GM12878 (cell line): ENCODE measurements around the gene MAN2A2. TPM values are rescaled to one million over a fixed set of nuclear protein-coding genes. Genes with fewer than 3 reads are reported as not detected.

Source experiments
- ATAC-seq: fragments of 200-7000 bp; cut with Tn5 transposase; 3 replicates; pipeline ENCODE4 v1.9.1; 2020; ENCODE audit warnings: mild to moderate bottlenecking, moderate library complexity
- BruUV-seq: library from RNA; stranded (reverse); fragments of 400-500 nt; replicated peaks from 2 replicates; lab custom pipeline; 2021; lab: Mats Ljungman, UMichigan
- CTCF ChIA-PET: fragments of 300-600 bp; sonication (Branson Sonifier 250); formaldehyde crosslinking; extraction: SDS; loops from one replicate; lab custom pipeline; 2021; ENCODE audit warnings: inconsistent platforms; lab: Yijun Ruan, JAX
- POLR2A ChIA-PET: fragments of 350-600 bp; formaldehyde crosslinking; extraction: SDS; loops from one replicate; lab custom pipeline; 2021; ENCODE audit warnings: inconsistent platforms; lab: Charles Lee
- RAD21 ChIA-PET: fragments of 300-600 bp; sonication (Branson Sonifier 250); formaldehyde crosslinking; loops from one replicate; lab custom pipeline; 2023; ENCODE audit warnings: antibody characterized with exemption; ENCODE audit not compliant: unreplicated experiment; lab: Charles Lee
- SMC1A ChIA-PET: fragments of 300-600 bp; sonication (Branson Sonifier 250); formaldehyde crosslinking; loops from one replicate; lab custom pipeline; 2023; ENCODE audit not compliant: unreplicated experiment, uncharacterized antibody; lab: Charles Lee
- DNase-seq: peaks from one replicate; pipeline ENCODE4 v3.0.0-alpha.2; 2011; ENCODE audit warnings: low read depth, low spot score
- FAIRE-seq: peaks from 3 replicates; lab custom pipeline; 2011; peaks lifted over from hg19 to GRCh38; lab: Jason Lieb, UNC
- H2AFZ ChIP-seq: 2 replicates; pipeline ENCODE4 v1.6.0; 2011; ENCODE audit warnings: low read depth, low read length, control low read depth; ENCODE audit not compliant: control insufficient read depth
- H3K27ac ChIP-seq: 2 replicates; pipeline ENCODE4 v1.5.1; 2011; ENCODE audit warnings: control low read depth; ENCODE audit not compliant: control insufficient read depth, insufficient read depth
- H3K27me3 ChIP-seq, 2 experiments: replicated peaks in 1 of 2; 2 replicates each; pipeline versions ENCODE4 v1.6.0 to v1.6.1; 2011; ENCODE audit warnings: low read length in 1 of 2; ENCODE audit not compliant: control insufficient read depth in 2 of 2, insufficient read depth in 2 of 2
- H3K36me3 ChIP-seq, 2 experiments: 2 replicates each; pipeline ENCODE4 v1.5.1; 2011; ENCODE audit warnings: low read length in 1 of 2; ENCODE audit not compliant: control insufficient read depth in 2 of 2, insufficient read depth in 2 of 2
- H3K4me1 ChIP-seq: 2 replicates; pipeline ENCODE4 v1.6.1; 2011; ENCODE audit warnings: mild to moderate bottlenecking, low read length, moderate library complexity, mixed read lengths; ENCODE audit not compliant: control insufficient read depth, insufficient read depth
- H3K4me2 ChIP-seq: 2 replicates; pipeline ENCODE4 v1.6.0; 2011; ENCODE audit warnings: control low read depth; ENCODE audit not compliant: control insufficient read depth, insufficient read depth
- H3K4me3 ChIP-seq: fragments of 200-600 bp; sonication (generic); 2 replicates; pipeline ENCODE4 v1.5.1; 2016
- H3K79me2 ChIP-seq: 2 replicates; pipeline ENCODE4 v1.6.0; 2011; ENCODE audit warnings: low read length; ENCODE audit not compliant: control insufficient read depth, insufficient read depth
- H3K9ac ChIP-seq: 2 replicates; pipeline ENCODE4 v1.8.0; 2011; ENCODE audit warnings: low read length, control low read depth, mixed read lengths; ENCODE audit not compliant: control insufficient read depth, insufficient read depth
- H3K9me3 ChIP-seq: replicated peaks from 3 replicates; pipeline ENCODE4 v1.5.1; 2011; ENCODE audit warnings: mild to moderate bottlenecking, low read length; ENCODE audit not compliant: control insufficient read depth, insufficient read depth
- H4K20me1 ChIP-seq: 2 replicates; pipeline ENCODE4 v1.6.0; 2011; ENCODE audit not compliant: control insufficient read depth, insufficient read depth
- BMI1 ChIP-seq: fragments of 450-650 bp; IDR thresholded peaks from 2 replicates; pipeline ENCODE4 v1.6.1; 2016; ENCODE audit warnings: mild to moderate bottlenecking, moderate library complexity, borderline replicate concordance
- EGR1 ChIP-seq, 2 experiments: IDR thresholded peaks; 1 replicate in 1 of 2; 2 replicates in 1 of 2; pipeline ENCODE4 v1.6.1; 2011 to 2012; ENCODE audit warnings: low read depth in 2 of 2, low read length in 2 of 2, borderline replicate concordance in 1 of 2, mild to moderate bottlenecking in 1 of 2, moderate library complexity in 1 of 2
- ETV6 ChIP-seq, 2 experiments: fragments of 450-650 bp in 1 of 2; IDR thresholded peaks in 1 of 2; conservative IDR thresholded peaks in 1 of 2; 2 replicates each; pipeline ENCODE4 v1.6.1; 2014; ENCODE audit warnings: antibody characterized with exemption in 1 of 2, borderline replicate concordance in 1 of 2, low read depth in 1 of 2, mild to moderate bottlenecking in 1 of 2, moderate library complexity in 1 of 2
- IRF4 ChIP-seq: IDR thresholded peaks from 2 replicates; pipeline ENCODE4 v1.6.1; 2011; ENCODE audit warnings: low read depth, low read length
- JUNB ChIP-seq: IDR thresholded peaks from 2 replicates; pipeline ENCODE4 v1.6.1; 2016; ENCODE audit warnings: antibody characterized with exemption, mild to moderate bottlenecking
- MTA2 ChIP-seq: fragments of 450-650 bp; IDR thresholded peaks from 2 replicates; pipeline ENCODE4 v1.6.1; 2016; ENCODE audit warnings: low read depth, mild to moderate bottlenecking, moderate library complexity
- NR2F1 ChIP-seq: fragments of 450-650 bp; conservative IDR thresholded peaks from 2 replicates; pipeline ENCODE4 v1.6.1; 2017; ENCODE audit warnings: mild to moderate bottlenecking
- RAD21 ChIP-seq: IDR thresholded peaks from 2 replicates; pipeline ENCODE4 v1.6.1; 2011; ENCODE audit warnings: mild to moderate bottlenecking, low read depth, low read length, moderate library complexity; ENCODE audit not compliant: insufficient read depth
- SMAD5 ChIP-seq: IDR thresholded peaks from 2 replicates; pipeline ENCODE4 v1.6.1; 2016; ENCODE audit warnings: antibody characterized with exemption, low read depth
- ZBED1 ChIP-seq: IDR thresholded peaks from 2 replicates; pipeline ENCODE4 v1.6.1; 2016; ENCODE audit warnings: borderline replicate concordance
- ZNF384 ChIP-seq: IDR thresholded peaks from 2 replicates; pipeline ENCODE4 v1.6.1; 2012; ENCODE audit warnings: low read depth, mild to moderate bottlenecking, low read length, improper control_type of control experiment, borderline replicate concordance
- WGBS: methylation state at CpG from one replicate; pipeline ENCODE4 v1.1.6; 2016; ENCODE audit warnings: low lambda C conversion rate; ENCODE audit not compliant: insufficient replicate concordance, insufficient coverage; ENCODE audit errors: missing lambda C conversion rate; 5-methylcytosine and 5-hydroxymethylcytosine counted together
- in situ Hi-C: fragments of 300-500 bp; cut with MboI; formaldehyde crosslinking; loops from 9 replicates; pipeline ENCODE4 v1.14.3; 2018; ENCODE audit warnings: mixed read lengths
- intact Hi-C: fragments of 100-400 bp; cut with micrococcal nuclease; formaldehyde crosslinking; loops from one replicate; pipeline ENCODE4 v1.14.2; 2022; ENCODE audit not compliant: unreplicated experiment
- polyA plus RNA-seq, 11 experiments: library from polyadenylated mRNA; depleted of rRNA in 4 of 11; unstranded in 6 of 11; stranded (reverse) in 5 of 11; fragments of >200 nt; fragmentation: Nextera tagmentation in 4 of 11; fragmentation: Illumina TruSeq in 1 of 11; extraction: Ambion mirVana in 4 of 11; extraction: Trizol in 1 of 11; gene quantifications; 1 replicate in 1 of 11; 2 replicates in 10 of 11; pipeline versions ENCODE4 v1.2.1 to v1.2.3, GENCODE V29; 2011 to 2016; ENCODE audit warnings: inconsistent platforms in 2 of 11, missing spikeins in 2 of 11, low read depth in 1 of 11
- total RNA-seq, 4 experiments: library from RNA; depleted of rRNA in 3 of 4; stranded (reverse); fragments of >200 nt in 3 of 4; fragmentation: Illumina TruSeq in 1 of 4; extraction: Trizol in 1 of 4; gene quantifications; 2 replicates each; pipeline versions ENCODE4 v1.2.1 to v1.2.3, GENCODE V29; 2013 to 2021
- TF ChIP-seq, protein P1 (sequence below): fragments of 450-650 bp; formaldehyde crosslinking; IDR thresholded peaks from 2 replicates; pipeline ENCODE4 v1.4.0; 2020; ENCODE audit warnings: mild to moderate bottlenecking, moderate library complexity
- TF ChIP-seq, protein P2 (sequence below): fragments of 450-650 bp; IDR thresholded peaks from 2 replicates; pipeline ENCODE4 v1.6.1; 2016; ENCODE audit warnings: mild to moderate bottlenecking
- TF ChIP-seq, protein P3 (sequence below): fragments of 450-650 bp; IDR thresholded peaks from 2 replicates; pipeline ENCODE4 v1.6.1; 2014; ENCODE audit warnings: mild to moderate bottlenecking
- TF ChIP-seq, protein P4 (sequence below): IDR thresholded peaks from 2 replicates; pipeline ENCODE4 v1.6.1; 2011; ENCODE audit warnings: borderline replicate concordance, low read depth, mild to moderate bottlenecking, moderate library complexity, mixed read lengths, low read length; ENCODE audit not compliant: insufficient read depth; ENCODE audit errors: extremely low read length

MAN2A2 gene
- total and polyA plus RNA-seq, 10 of the 15 experiments (the other 5 are each of a cell fraction or from before 2014, with no cell fraction given), result 4.2 to 79.4 (median 23.2) TPM

DNA sequence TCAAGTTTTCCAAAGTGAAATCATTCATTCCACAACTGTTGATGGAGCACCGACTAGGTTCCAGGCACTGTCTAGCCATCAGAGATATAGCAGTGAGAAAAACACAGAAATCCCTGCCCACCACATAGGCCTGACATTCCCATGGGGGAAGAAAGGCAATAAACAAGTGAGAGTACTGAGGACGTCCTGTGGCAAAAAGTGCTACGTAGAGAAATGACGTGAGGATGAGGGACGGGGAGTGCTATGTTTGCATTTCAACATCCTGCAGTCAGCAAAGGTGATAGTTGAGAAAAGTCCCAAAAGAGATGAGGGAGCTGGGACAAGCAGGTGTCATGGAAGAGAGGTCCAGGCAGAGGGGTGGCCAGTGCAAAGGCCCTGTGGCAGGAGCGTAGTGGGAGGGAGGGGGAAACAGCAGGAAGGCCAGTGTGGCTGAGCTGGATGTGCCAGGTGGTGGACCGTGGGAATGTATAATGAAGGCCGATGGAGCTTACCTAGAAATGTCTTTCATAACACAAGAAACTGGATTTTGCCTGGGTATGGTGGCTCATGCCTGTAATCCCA is 45.1 kb upstream of the MAN2A2 start:
- BruUV-seq, result no TSS peak
- H3K9ac ChIP-seq, result no peak overlapping the region
- DNase-seq (no peak), FAIRE-seq (no peak), ATAC-seq (no peak)
- no peak overlapping the region for H3K27ac ChIP-seq
- no peaks in the 10 kb centered on the region for H4K20me1 ChIP-seq
- ChIA-PET CTCF (interaction anchor here (1.3 kb wide), 1 partner anchor 16 kb away, joined by 3 read pairs; no protein-coding TSS in a partner anchor), POLR2A (no interaction called here), SMC1A (interaction anchor here (1.3 to 1.4 kb wide), 2 partner anchors 13 to 27 kb away, joined by 3 to 4 read pairs; partner anchors contain the start of gene FES), RAD21 (no interaction called here)
- H3K4me1 ChIP-seq, result peaks cover 40% of the 10 kb centered on the region
- no peak overlapping the region for H2AFZ ChIP-seq
- H3K9me3 ChIP-seq, result no peaks in the 10 kb centered on the region
- no peaks in the 10 kb centered on the region for H3K27me3 ChIP-seq
- intact Hi-C loops (loop anchor here (10.0 kb wide), 1 partner anchor 77 kb away; the partner anchor contains the start of genes HDDC3 and UNC45A), in situ Hi-C loops (no loop called here)
- no peak overlapping the region for H3K4me2 ChIP-seq
- TF ChIP-seq IRF4 (no peak), JUNB (no peak), SMAD5 (no peak), NR2F1 (no peak), ZBED1 (no peak), MTA2 (no peak), EGR1 (IDR thresholded peaks at IDR 0.05; ENCODE audit: borderline replicate concordance in 1 of 2, low read depth in 2 of 2, low read length in 2 of 2) (no peak), RAD21 (no peak), ETV6 (conservative IDR thresholded peaks at IDR 0.05 in 1 of 2, IDR thresholded peaks at IDR 0.05 in 1 of 2; ENCODE audit: borderline replicate concordance in 1 of 2, low read depth in 1 of 2) (no peak), ZNF384 (no peak), BMI1 (no peak)
- TF ChIP-seq, protein P1, sequence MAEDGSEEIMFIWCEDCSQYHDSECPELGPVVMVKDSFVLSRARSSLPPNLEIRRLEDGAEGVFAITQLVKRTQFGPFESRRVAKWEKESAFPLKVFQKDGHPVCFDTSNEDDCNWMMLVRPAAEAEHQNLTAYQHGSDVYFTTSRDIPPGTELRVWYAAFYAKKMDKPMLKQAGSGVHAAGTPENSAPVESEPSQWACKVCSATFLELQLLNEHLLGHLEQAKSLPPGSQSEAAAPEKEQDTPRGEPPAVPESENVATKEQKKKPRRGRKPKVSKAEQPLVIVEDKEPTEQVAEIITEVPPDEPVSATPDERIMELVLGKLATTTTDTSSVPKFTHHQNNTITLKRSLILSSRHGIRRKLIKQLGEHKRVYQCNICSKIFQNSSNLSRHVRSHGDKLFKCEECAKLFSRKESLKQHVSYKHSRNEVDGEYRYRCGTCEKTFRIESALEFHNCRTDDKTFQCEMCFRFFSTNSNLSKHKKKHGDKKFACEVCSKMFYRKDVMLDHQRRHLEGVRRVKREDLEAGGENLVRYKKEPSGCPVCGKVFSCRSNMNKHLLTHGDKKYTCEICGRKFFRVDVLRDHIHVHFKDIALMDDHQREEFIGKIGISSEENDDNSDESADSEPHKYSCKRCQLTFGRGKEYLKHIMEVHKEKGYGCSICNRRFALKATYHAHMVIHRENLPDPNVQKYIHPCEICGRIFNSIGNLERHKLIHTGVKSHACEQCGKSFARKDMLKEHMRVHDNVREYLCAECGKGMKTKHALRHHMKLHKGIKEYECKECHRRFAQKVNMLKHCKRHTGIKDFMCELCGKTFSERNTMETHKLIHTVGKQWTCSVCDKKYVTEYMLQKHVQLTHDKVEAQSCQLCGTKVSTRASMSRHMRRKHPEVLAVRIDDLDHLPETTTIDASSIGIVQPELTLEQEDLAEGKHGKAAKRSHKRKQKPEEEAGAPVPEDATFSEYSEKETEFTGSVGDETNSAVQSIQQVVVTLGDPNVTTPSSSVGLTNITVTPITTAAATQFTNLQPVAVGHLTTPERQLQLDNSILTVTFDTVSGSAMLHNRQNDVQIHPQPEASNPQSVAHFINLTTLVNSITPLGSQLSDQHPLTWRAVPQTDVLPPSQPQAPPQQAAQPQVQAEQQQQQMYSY, result no peak
- TF ChIP-seq, protein P2, sequence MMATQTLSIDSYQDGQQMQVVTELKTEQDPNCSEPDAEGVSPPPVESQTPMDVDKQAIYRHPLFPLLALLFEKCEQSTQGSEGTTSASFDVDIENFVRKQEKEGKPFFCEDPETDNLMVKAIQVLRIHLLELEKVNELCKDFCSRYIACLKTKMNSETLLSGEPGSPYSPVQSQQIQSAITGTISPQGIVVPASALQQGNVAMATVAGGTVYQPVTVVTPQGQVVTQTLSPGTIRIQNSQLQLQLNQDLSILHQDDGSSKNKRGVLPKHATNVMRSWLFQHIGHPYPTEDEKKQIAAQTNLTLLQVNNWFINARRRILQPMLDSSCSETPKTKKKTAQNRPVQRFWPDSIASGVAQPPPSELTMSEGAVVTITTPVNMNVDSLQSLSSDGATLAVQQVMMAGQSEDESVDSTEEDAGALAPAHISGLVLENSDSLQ, result no peak
- TF ChIP-seq, protein P3, sequence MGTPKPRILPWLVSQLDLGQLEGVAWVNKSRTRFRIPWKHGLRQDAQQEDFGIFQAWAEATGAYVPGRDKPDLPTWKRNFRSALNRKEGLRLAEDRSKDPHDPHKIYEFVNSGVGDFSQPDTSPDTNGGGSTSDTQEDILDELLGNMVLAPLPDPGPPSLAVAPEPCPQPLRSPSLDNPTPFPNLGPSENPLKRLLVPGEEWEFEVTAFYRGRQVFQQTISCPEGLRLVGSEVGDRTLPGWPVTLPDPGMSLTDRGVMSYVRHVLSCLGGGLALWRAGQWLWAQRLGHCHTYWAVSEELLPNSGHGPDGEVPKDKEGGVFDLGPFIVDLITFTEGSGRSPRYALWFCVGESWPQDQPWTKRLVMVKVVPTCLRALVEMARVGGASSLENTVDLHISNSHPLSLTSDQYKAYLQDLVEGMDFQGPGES, result no peak
- TF ChIP-seq, protein P4, sequence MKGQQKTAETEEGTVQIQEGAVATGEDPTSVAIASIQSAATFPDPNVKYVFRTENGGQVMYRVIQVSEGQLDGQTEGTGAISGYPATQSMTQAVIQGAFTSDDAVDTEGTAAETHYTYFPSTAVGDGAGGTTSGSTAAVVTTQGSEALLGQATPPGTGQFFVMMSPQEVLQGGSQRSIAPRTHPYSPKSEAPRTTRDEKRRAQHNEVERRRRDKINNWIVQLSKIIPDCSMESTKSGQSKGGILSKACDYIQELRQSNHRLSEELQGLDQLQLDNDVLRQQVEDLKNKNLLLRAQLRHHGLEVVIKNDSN, result no peak
- no peaks in the 10 kb centered on the region for H3K36me3 ChIP-seq
- no peaks in the 10 kb centered on the region for H3K79me2 ChIP-seq
- H3K4me3 ChIP-seq, result no peak overlapping the region
- WGBS, result 83% methylated on average over 8 of the region's 8 CpGs
